A549 (cell line): ENCODE data around the gene TULP1.

Experiments used
- BHLHE40 ChIP-seq: IDR thresholded peaks from 2 replicates; pipeline ENCODE4 v1.6.1; 2012; ENCODE audit warnings: low read depth, low read length, inconsistent platforms
- CTCF ChIP-seq: fragments of >200 bp; sonication (Bioruptor Twin); formaldehyde crosslinking; IDR thresholded peaks from 3 replicates; pipeline ENCODE4 v1.5.1; 2016
- POLR2A ChIP-seq: IDR thresholded peaks from 2 replicates; pipeline ENCODE4 v1.6.1; 2012; ENCODE audit warnings: mild to moderate bottlenecking, low read length

- TF ChIP-seq POLR2A (no peak), CTCF (no peak), BHLHE40 (no peak)
These were observed 49.4 kb upstream of the TULP1 start for GRCh38 chr6:35562060-35562459.
